HEK293 (cell line): ENCODE results near the gene OPCML.

ENCODE experiments used
- CTCF ChIA-PET: fragments of 350-600 bp; formaldehyde crosslinking; extraction: SDS; loops from one replicate; lab custom pipeline; 2021; ENCODE audit warnings: antibody characterized with exemption; lab: Yijun Ruan, JAX
- POLR2A ChIA-PET: fragments of 300-600 bp; formaldehyde crosslinking; extraction: SDS; loops from one replicate; lab custom pipeline; 2020; ENCODE audit warnings: antibody characterized with exemption, inconsistent platforms; lab: Yijun Ruan, JAX
- H3K27ac ChIP-seq: fragments of 200-500 bp; sonication (Bioruptor generic); 2 replicates; pipeline ENCODE4 v1.5.1; 2014; ENCODE audit warnings: low read depth, low read length, control low read depth, inconsistent platforms; ENCODE audit errors: extremely low read depth
- H3K36me3 ChIP-seq, 2 experiments: fragments of 200-500 bp in 1 of 2; sonication (Bioruptor generic) in 1 of 2; 1 replicate in 1 of 2; 2 replicates in 1 of 2; pipeline ENCODE4 v1.5.1; 2014 to 2017; ENCODE audit warnings: inconsistent platforms in 2 of 2, low read length in 2 of 2; ENCODE audit not compliant: control insufficient read depth in 2 of 2, insufficient read depth in 1 of 2
- H3K4me1 ChIP-seq: fragments of 200-500 bp; sonication (Bioruptor generic); 2 replicates; pipeline ENCODE4 v1.5.1; 2014; ENCODE audit warnings: mild to moderate bottlenecking, low read length, inconsistent platforms; ENCODE audit not compliant: control insufficient read depth, insufficient read depth
- H3K4me3 ChIP-seq: 2 replicates; pipeline ENCODE4 v1.5.1; 2011; ENCODE audit warnings: low read depth, mild to moderate bottlenecking, control low read depth, low read length, moderate library complexity
- H3K9me3 ChIP-seq: fragments of 200-500 bp; sonication (Bioruptor generic); 2 replicates; pipeline ENCODE4 v1.5.1; 2014; ENCODE audit warnings: low read depth, low read length, inconsistent platforms; ENCODE audit not compliant: control insufficient read depth, insufficient read depth
- HIC1 ChIP-seq: fragments of 450-650 bp; formaldehyde crosslinking; IDR thresholded peaks from 2 replicates; pipeline ENCODE4 v1.5.1; 2016; ENCODE audit warnings: missing biosample characterization, missing genetic modification characterization
- SALL2 ChIP-seq: fragments of 450-650 bp; formaldehyde crosslinking; IDR thresholded peaks from 2 replicates; pipeline ENCODE4 v1.5.0; 2017; ENCODE audit warnings: missing biosample characterization, mild to moderate bottlenecking, missing genetic modification characterization, borderline replicate concordance
- ZBTB10 ChIP-seq: fragments of 450-650 bp; formaldehyde crosslinking; IDR thresholded peaks from 2 replicates; pipeline ENCODE4 v1.5.1; 2016; ENCODE audit warnings: missing biosample characterization, missing genetic modification characterization
- ZNF132 ChIP-seq: fragments of 450-650 bp; formaldehyde crosslinking; IDR thresholded peaks from 2 replicates; pipeline ENCODE4 v1.5.1; 2017; ENCODE audit warnings: missing biosample characterization, missing genetic modification characterization, borderline replicate concordance
- ZNF169 ChIP-seq: fragments of 450-650 bp; formaldehyde crosslinking; IDR thresholded peaks from 2 replicates; pipeline ENCODE4 v1.5.1; 2016; ENCODE audit warnings: missing biosample characterization, missing genetic modification characterization
- ZNF274 ChIP-seq, 2 experiments: fragments of 200-500 bp in 1 of 2; fragments of 450-650 bp in 1 of 2; sonication (Bioruptor generic) in 1 of 2; formaldehyde crosslinking in 1 of 2; IDR thresholded peaks; 2 replicates each; pipeline versions ENCODE4 v1.5.1 to v1.6.1; 2014 to 2016; ENCODE audit warnings: borderline replicate concordance in 1 of 2, inconsistent platforms in 1 of 2, low read length in 1 of 2, missing biosample characterization in 1 of 2, missing genetic modification characterization in 1 of 2
- ZNF280C ChIP-seq: fragments of 450-650 bp; formaldehyde crosslinking; IDR thresholded peaks from 2 replicates; pipeline ENCODE4 v1.5.1; 2016; ENCODE audit warnings: missing biosample characterization, missing genetic modification characterization
- ZNF391 ChIP-seq: fragments of 450-650 bp; formaldehyde crosslinking; IDR thresholded peaks from 2 replicates; pipeline ENCODE4 v1.5.1; 2016; ENCODE audit warnings: low read depth, missing biosample characterization, missing genetic modification characterization, borderline replicate concordance
- ZNF423 ChIP-seq: fragments of 450-650 bp; formaldehyde crosslinking; IDR thresholded peaks from 2 replicates; pipeline ENCODE4 v1.5.1; 2016; ENCODE audit warnings: missing biosample characterization, missing genetic modification characterization
- ZNF510 ChIP-seq: fragments of 450-650 bp; formaldehyde crosslinking; IDR thresholded peaks from 2 replicates; pipeline ENCODE4 v1.5.1; 2018; ENCODE audit warnings: mild to moderate bottlenecking, missing genetic modification characterization, missing biosample characterization; ENCODE audit not compliant: insufficient replicate concordance
- ZNF521 ChIP-seq: fragments of 450-650 bp; formaldehyde crosslinking; IDR thresholded peaks from 2 replicates; pipeline ENCODE4 v1.5.1; 2017; ENCODE audit warnings: missing biosample characterization, mild to moderate bottlenecking, missing genetic modification characterization
- ZNF544 ChIP-seq: fragments of 450-650 bp; formaldehyde crosslinking; IDR thresholded peaks from 2 replicates; pipeline ENCODE4 v1.5.0; 2017; ENCODE audit warnings: missing biosample characterization, missing genetic modification characterization
- ZNF548 ChIP-seq: fragments of 450-650 bp; formaldehyde crosslinking; IDR thresholded peaks from 2 replicates; pipeline ENCODE4 v1.5.1; 2016; ENCODE audit warnings: missing biosample characterization, missing genetic modification characterization
- ZNF768 ChIP-seq: fragments of 450-650 bp; formaldehyde crosslinking; IDR thresholded peaks from 2 replicates; pipeline ENCODE4 v1.5.1; 2018; ENCODE audit warnings: missing biosample characterization, mild to moderate bottlenecking, missing genetic modification characterization
- TF ChIP-seq, protein P1 (sequence below): fragments of 450-650 bp; formaldehyde crosslinking; IDR thresholded peaks from 2 replicates; pipeline ENCODE4 v1.5.1; 2016; ENCODE audit warnings: missing biosample characterization, missing genetic modification characterization

Gene OPCML

DNA sequence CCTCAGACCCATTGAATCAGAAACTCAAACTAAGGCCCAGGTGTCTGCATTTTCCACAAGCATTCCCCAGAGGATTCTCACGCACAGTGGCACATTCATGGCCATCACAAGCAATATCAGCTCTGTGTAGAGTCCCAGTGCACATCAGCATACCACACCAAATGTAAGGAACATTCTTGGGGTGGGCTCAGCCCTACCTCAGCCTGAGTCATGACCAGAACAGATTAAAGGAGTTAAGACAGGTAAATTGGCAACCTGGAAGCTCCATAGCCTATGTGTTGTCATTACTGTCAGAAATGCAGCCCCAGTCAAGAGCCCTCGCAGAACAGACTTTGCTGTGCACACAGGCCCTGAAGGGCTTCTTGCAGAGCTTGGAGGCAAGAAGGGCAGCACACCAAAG is 53.1 kb downstream of the OPCML start:
- TF ChIP-seq ZNF274 (IDR thresholded peaks at IDR 0.05; ENCODE audit: low read length) (no peak), ZNF274 (tag by site-specific recombination; IDR thresholded peaks at IDR 0.05; ENCODE audit: borderline replicate concordance) (no peak), ZNF391 (tag by site-specific recombination) (no peak), ZBTB10 (no peak), HIC1 (tag by site-specific recombination) (no peak), ZNF548 (tag by site-specific recombination) (no peak), ZNF132 (tag by site-specific recombination) (no peak), ZNF510 (no peak), ZNF423 (tag by site-specific recombination) (no peak), ZNF768 (no peak), ZNF521 (tag by site-specific recombination) (no peak), SALL2 (tag by site-specific recombination) (no peak), ZNF280C (no peak)
- TF ChIP-seq, protein P1, sequence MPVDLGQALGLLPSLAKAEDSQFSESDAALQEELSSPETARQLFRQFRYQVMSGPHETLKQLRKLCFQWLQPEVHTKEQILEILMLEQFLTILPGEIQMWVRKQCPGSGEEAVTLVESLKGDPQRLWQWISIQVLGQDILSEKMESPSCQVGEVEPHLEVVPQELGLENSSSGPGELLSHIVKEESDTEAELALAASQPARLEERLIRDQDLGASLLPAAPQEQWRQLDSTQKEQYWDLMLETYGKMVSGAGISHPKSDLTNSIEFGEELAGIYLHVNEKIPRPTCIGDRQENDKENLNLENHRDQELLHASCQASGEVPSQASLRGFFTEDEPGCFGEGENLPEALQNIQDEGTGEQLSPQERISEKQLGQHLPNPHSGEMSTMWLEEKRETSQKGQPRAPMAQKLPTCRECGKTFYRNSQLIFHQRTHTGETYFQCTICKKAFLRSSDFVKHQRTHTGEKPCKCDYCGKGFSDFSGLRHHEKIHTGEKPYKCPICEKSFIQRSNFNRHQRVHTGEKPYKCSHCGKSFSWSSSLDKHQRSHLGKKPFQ (tag by site-specific recombination), result no peak
- CTCF ChIA-PET, result no interaction called here
- no peaks in the 10 kb centered on the region for H3K9me3 ChIP-seq
- no peak overlapping the region for H3K27ac ChIP-seq
- H3K36me3 ChIP-seq, result no peaks in the 10 kb centered on the region
- H3K4me3 ChIP-seq, result no peak overlapping the region
- H3K4me1 ChIP-seq, result no peaks in the 10 kb centered on the region
- POLR2A ChIA-PET, result no interaction called here

- ChIA-PET POLR2A (no interaction called here), CTCF (no interaction called here)
- Histone ChIP-seq H3K9me3 (no peaks in the 10 kb centered on the region), H3K4me1 (no peaks in the 10 kb centered on the region), H3K4me3 (no peak overlapping the region), H3K36me3 (no peaks in the 10 kb centered on the region), H3K27ac (no peak overlapping the region)
- TF ChIP-seq ZNF544 (no peak), ZNF169 (no peak)
Measured at GRCh38 chr11:133477251-133477625, 55.1 kb downstream of the OPCML start.
